Measurements from ENCODE around the gene MUCL3. TPM values are rescaled to one million over a fixed set of nuclear protein-coding genes. Genes with fewer than 3 reads are reported as not detected.

The MUCL3 gene
- total RNA-seq, 1 experiment from 2014 or later = not detected

DNA sequence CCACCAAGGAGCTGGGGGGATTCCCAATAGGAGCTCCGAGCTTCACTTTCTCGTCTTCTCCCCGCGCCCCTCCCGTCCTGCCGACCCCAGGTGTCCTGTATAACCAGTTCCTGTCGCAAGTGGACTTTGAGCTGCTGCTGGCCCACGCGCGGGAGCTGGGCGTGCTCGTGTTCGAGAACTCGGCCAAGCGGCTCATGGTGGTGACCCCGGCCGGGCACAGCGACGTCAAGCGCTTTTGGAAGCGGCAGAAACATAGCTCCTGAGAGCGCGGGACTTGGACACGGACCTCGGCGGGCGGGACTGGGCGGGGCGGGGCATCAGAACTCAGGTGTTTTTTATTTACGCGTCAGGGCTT, 27.1 kb upstream of the MUCL3 start:
- POLR2A ChIA-PET (ENCODE audit: low non-redundant PET) = no interaction called here
- H3K27me3 ChIP-seq (replicated peaks; ENCODE audit: insufficient read depth, low read depth, low read length, poor library complexity) = no peaks in the 10 kb centered on the region
- TF ChIP-seq EZH2 (IDR thresholded peaks at IDR 0.05; ENCODE audit: borderline replicate concordance, low read depth, low read length, poor library complexity, severe bottlenecking) = no peak
- TF ChIP-seq, protein P1, sequence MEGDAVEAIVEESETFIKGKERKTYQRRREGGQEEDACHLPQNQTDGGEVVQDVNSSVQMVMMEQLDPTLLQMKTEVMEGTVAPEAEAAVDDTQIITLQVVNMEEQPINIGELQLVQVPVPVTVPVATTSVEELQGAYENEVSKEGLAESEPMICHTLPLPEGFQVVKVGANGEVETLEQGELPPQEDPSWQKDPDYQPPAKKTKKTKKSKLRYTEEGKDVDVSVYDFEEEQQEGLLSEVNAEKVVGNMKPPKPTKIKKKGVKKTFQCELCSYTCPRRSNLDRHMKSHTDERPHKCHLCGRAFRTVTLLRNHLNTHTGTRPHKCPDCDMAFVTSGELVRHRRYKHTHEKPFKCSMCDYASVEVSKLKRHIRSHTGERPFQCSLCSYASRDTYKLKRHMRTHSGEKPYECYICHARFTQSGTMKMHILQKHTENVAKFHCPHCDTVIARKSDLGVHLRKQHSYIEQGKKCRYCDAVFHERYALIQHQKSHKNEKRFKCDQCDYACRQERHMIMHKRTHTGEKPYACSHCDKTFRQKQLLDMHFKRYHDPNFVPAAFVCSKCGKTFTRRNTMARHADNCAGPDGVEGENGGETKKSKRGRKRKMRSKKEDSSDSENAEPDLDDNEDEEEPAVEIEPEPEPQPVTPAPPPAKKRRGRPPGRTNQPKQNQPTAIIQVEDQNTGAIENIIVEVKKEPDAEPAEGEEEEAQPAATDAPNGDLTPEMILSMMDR (conservative IDR thresholded peaks at IDR 0.05; ENCODE audit: low read depth, low read length) = no peak
- no peaks in the 10 kb centered on the region for H3K9me3 ChIP-seq (ENCODE audit: low read depth, low read length, poor library complexity, severe bottlenecking)
- CTCF ChIA-PET = interaction anchor here (0.6 to 3.5 kb wide), 4 partner anchors 156 to 279 kb away, joined by 3 to 37 read pairs (median 13); no protein-coding TSS in a partner anchor
- DNase-seq (ENCODE audit: low spot score) = no peak
- peak overlapping the region; percentile 75 for H3K27ac ChIP-seq (ENCODE audit: low read depth, low read length, poor library complexity, severe bottlenecking)
- H3K4me1 ChIP-seq (ENCODE audit: insufficient read depth, low read length, poor library complexity, severe bottlenecking) = peaks cover 13% of the 10 kb centered on the region
- no TSS peak for BruUV-seq (replicated peaks)
- H3K4me3 ChIP-seq (ENCODE audit: low read depth, low read length, poor library complexity, severe bottlenecking) = peak overlapping the region; percentile 62
- intact Hi-C loops (cut with micrococcal nuclease; ENCODE audit: unreplicated experiment) = loop anchor here (2.0 kb wide), 1 partner anchor 129 kb away; no protein-coding TSS in a partner anchor
- peaks cover 28% of the 10 kb centered on the region for H3K36me3 ChIP-seq (ENCODE audit: insufficient read depth, low read length, poor library complexity, severe bottlenecking)

DNA sequence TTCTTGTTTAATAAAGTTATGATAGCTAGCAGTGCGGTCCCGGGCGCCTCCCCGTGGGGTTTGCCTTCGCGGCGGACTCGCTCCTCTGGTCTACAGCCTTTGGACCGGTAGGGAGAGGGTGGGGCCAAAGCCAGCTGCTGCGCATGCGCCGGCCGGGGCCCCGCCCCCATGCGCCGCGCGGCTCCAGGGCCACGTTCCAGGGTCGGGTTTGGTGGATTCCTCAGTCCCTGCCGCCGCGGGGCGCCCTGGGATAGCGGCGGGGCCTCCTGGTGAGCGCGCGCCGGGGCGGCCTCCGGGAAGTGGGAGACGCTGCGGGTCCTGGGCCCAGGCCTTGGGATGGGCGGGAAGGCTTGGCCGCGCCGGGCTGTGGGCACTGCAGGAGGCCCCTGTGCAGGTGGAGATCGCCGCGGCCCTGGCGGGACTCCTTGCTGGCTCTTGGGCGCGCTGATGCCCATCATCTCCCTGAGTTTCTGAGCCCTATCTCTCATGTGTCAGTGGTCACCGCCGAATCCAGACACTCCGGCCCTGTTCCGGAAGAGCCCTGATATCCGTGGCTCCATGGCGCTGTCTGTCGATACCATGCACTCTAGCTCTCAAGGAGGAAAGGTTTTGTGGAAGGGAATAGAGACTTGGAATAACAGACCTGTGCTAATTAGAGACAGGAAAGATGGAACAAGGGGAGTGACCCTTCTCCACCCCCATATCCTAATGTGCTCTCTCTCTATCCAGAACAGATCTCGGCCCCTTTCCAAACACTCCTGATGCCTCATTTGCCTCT, 26.5 kb upstream of the MUCL3 start, which contains the start of gene VARS2:
Gene VARS2, plus strand, starts transcription at position 163 of the 778 bp plus-strand sequence. Its CDS starts 599 bp downstream, at position 762.
- POLR2A ChIA-PET (ENCODE audit: low non-redundant PET) = no interaction called here
- H3K9me3 ChIP-seq (ENCODE audit: low read depth, low read length, poor library complexity, severe bottlenecking) = no peaks in the 10 kb centered on the region
- no peaks in the 10 kb centered on the region for H3K27me3 ChIP-seq (replicated peaks; ENCODE audit: insufficient read depth, low read depth, low read length, poor library complexity)
- CTCF ChIA-PET = interaction anchor here (0.6 to 3.5 kb wide), 4 partner anchors 29 to 235 kb away, joined by 3 to 37 read pairs (median 13); no protein-coding TSS in a partner anchor
- TF ChIP-seq EZH2 (IDR thresholded peaks at IDR 0.05; ENCODE audit: borderline replicate concordance, low read depth, low read length, poor library complexity, severe bottlenecking) = no peak
- TF ChIP-seq, protein P1 (conservative IDR thresholded peaks at IDR 0.05; ENCODE audit: low read depth, low read length) = peak; percentile 40
- BruUV-seq (replicated peaks) = TSS peak; percentile 60
- intact Hi-C loops (cut with micrococcal nuclease; ENCODE audit: unreplicated experiment) = loop anchor here (2.0 kb wide), 1 partner anchor 129 kb away; no protein-coding TSS in a partner anchor
- H3K4me1 ChIP-seq (ENCODE audit: insufficient read depth, low read length, poor library complexity, severe bottlenecking) = peaks cover 13% of the 10 kb centered on the region
- peak within 1 kb of the TSS; percentile 75 for H3K27ac ChIP-seq (ENCODE audit: low read depth, low read length, poor library complexity, severe bottlenecking)
- H3K36me3 ChIP-seq (ENCODE audit: insufficient read depth, low read length, poor library complexity, severe bottlenecking) = peaks cover 28% of the 10 kb centered on the region
- peak within 1 kb of the TSS; percentile 62 for H3K4me3 ChIP-seq (ENCODE audit: low read depth, low read length, poor library complexity, severe bottlenecking)
- peak; percentile 89 for DNase-seq (ENCODE audit: low spot score)

DNA sequence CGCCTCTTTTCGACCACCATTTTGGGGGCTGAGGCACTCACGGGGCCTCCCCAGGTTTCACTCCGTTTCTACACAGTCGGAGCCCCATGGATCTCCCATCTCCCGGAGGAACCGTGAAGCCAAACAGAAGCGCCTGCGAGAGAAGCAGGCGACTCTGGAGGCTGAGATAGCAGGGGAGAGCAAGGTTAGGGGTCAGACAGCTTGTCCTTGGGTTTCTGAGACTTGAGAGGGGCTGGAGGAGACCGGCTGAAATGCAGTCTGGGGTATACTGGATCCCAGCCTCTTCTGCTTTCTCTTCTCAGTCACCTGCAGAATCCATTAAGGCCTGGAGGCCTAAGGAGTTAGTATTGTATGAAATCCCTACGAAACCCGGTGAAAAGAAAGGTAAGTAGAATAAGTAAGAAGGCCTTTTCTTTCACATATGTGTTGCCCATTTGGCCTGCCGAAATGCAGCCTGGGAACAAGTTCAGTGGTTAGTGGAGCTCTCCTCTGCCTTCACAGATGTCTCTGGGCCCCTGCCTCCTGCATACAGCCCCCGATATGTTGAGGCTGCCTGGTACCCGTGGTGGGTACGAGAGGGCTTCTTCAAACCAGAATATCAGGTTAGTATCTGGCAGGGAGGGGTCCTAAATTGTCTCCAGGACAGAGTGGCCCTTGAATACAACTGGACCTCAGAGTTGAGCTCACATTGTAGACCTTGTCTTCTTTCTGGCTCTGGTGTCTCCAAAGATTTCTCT, 25.8 kb upstream of the MUCL3 start:
- Histone ChIP-seq H3K36me3 (ENCODE audit: insufficient read depth, low read length, poor library complexity, severe bottlenecking) (peaks cover 22% of the 10 kb centered on the region), H3K4me3 (ENCODE audit: low read depth, low read length, poor library complexity, severe bottlenecking) (peak overlapping the region; percentile 62)
- POLR2A ChIA-PET (ENCODE audit: low non-redundant PET) = no interaction called here

More for the DNA sequence above, 25.8 kb upstream of the MUCL3 start:
- H3K27me3 ChIP-seq (replicated peaks; ENCODE audit: insufficient read depth, low read depth, low read length, poor library complexity) = no peaks in the 10 kb centered on the region
- intact Hi-C loops (cut with micrococcal nuclease; ENCODE audit: unreplicated experiment) = loop anchor here (1.0 to 2.0 kb wide), 2 partner anchors 128 to 155 kb away; no protein-coding TSS in a partner anchor
- peaks cover 13% of the 10 kb centered on the region for H3K4me1 ChIP-seq (ENCODE audit: insufficient read depth, low read length, poor library complexity, severe bottlenecking)
- no peak for TF ChIP-seq EZH2 (IDR thresholded peaks at IDR 0.05; ENCODE audit: borderline replicate concordance, low read depth, low read length, poor library complexity, severe bottlenecking)
- TF ChIP-seq, protein P1 (conservative IDR thresholded peaks at IDR 0.05; ENCODE audit: low read depth, low read length) = no peak
- peak overlapping the region; percentile 75 for H3K27ac ChIP-seq (ENCODE audit: low read depth, low read length, poor library complexity, severe bottlenecking)
- BruUV-seq (replicated peaks) = no TSS peak
- H3K9me3 ChIP-seq (ENCODE audit: low read depth, low read length, poor library complexity, severe bottlenecking) = no peaks in the 10 kb centered on the region
- DNase-seq (ENCODE audit: low spot score) = no peak
- CTCF ChIA-PET = interaction anchor here (1.2 to 3.5 kb wide), 4 partner anchors 128 to 172 kb away, joined by 10 to 37 read pairs (median 22); no protein-coding TSS in a partner anchor
